Measurements from ENCODE around the gene NBEAL2.
A peak's percentile ranks its signal among the peaks of the same experiment; 100 is the strongest.

NBEAL2 gene

GRCh38 chr3:46992231-46992630, 12.8 kb downstream of the NBEAL2 start:
- H3K9me3 ChIP-seq (ENCODE audit: control insufficient read depth, low read length): no peaks in the 10 kb centered on the region
- H3K36me3 ChIP-seq (ENCODE audit: control insufficient read depth, insufficient read depth, low read length, severe bottlenecking): no peaks in the 10 kb centered on the region
- no peak overlapping the region for H3K9ac ChIP-seq (ENCODE audit: low read length)
- DNase-seq (ENCODE audit: low read depth): no peak
- no peaks in the 10 kb centered on the region for H3K27me3 ChIP-seq (replicated peaks; ENCODE audit: control insufficient read depth, insufficient read depth, low read length)
- no peaks in the 10 kb centered on the region for H3K4me1 ChIP-seq (ENCODE audit: control insufficient read depth, insufficient read depth, low read length)
- no peak overlapping the region for H3K4me3 ChIP-seq (ENCODE audit: low read length)

GRCh38 chr3:46993292-46993691, 13.8 kb downstream of the NBEAL2 start:
- Histone ChIP-seq H3K4me1 (ENCODE audit: control insufficient read depth, insufficient read depth, low read length) (no peaks in the 10 kb centered on the region), H3K9me3 (ENCODE audit: control insufficient read depth, low read length) (no peaks in the 10 kb centered on the region), H3K4me3 (ENCODE audit: low read length) (no peak overlapping the region), H3K27me3 (replicated peaks; ENCODE audit: control insufficient read depth, insufficient read depth, low read length) (no peaks in the 10 kb centered on the region), H3K36me3 (ENCODE audit: control insufficient read depth, insufficient read depth, low read length, severe bottlenecking) (no peaks in the 10 kb centered on the region), H3K9ac (ENCODE audit: low read length) (no peak overlapping the region)
- no peak for DNase-seq (ENCODE audit: low read depth)

GRCh38 chr3:46993986-46994385, 14.5 kb downstream of the NBEAL2 start:
- H3K9me3 ChIP-seq (ENCODE audit: control insufficient read depth, low read length): no peaks in the 10 kb centered on the region
- no peaks in the 10 kb centered on the region for H3K4me1 ChIP-seq (ENCODE audit: control insufficient read depth, insufficient read depth, low read length)
- no peak overlapping the region for H3K9ac ChIP-seq (ENCODE audit: low read length)
- no peaks in the 10 kb centered on the region for H3K27me3 ChIP-seq (replicated peaks; ENCODE audit: control insufficient read depth, insufficient read depth, low read length)
- no peak overlapping the region for H3K4me3 ChIP-seq (ENCODE audit: low read length)
- no peaks in the 10 kb centered on the region for H3K36me3 ChIP-seq (ENCODE audit: control insufficient read depth, insufficient read depth, low read length, severe bottlenecking)
- no peak for DNase-seq (ENCODE audit: low read depth)

- DNase-seq (ENCODE audit: low read depth): no peak
- Histone ChIP-seq H3K4me1 (ENCODE audit: control insufficient read depth, insufficient read depth, low read length) (no peaks in the 10 kb centered on the region), H3K9me3 (ENCODE audit: control insufficient read depth, low read length) (no peaks in the 10 kb centered on the region), H3K9ac (ENCODE audit: low read length) (no peak overlapping the region), H3K4me3 (ENCODE audit: low read length) (no peak overlapping the region), H3K27me3 (replicated peaks; ENCODE audit: control insufficient read depth, insufficient read depth, low read length) (no peaks in the 10 kb centered on the region), H3K36me3 (ENCODE audit: control insufficient read depth, insufficient read depth, low read length, severe bottlenecking) (no peaks in the 10 kb centered on the region)
Measured at GRCh38 chr3:46994801-46995731, 15.6 kb downstream of the NBEAL2 start.

GRCh38 chr3:46995901-46996562, 16.6 kb downstream of the NBEAL2 start:
- Histone ChIP-seq H3K9me3 (ENCODE audit: control insufficient read depth, low read length) (no peaks in the 10 kb centered on the region), H3K36me3 (ENCODE audit: control insufficient read depth, insufficient read depth, low read length, severe bottlenecking) (no peaks in the 10 kb centered on the region), H3K4me1 (ENCODE audit: control insufficient read depth, insufficient read depth, low read length) (no peaks in the 10 kb centered on the region), H3K27me3 (replicated peaks; ENCODE audit: control insufficient read depth, insufficient read depth, low read length) (no peaks in the 10 kb centered on the region), H3K4me3 (ENCODE audit: low read length) (no peak overlapping the region), H3K9ac (ENCODE audit: low read length) (no peak overlapping the region)
- no peak for DNase-seq (ENCODE audit: low read depth)

- Histone ChIP-seq H3K4me3 (ENCODE audit: low read length) (no peak overlapping the region), H3K27me3 (replicated peaks; ENCODE audit: control insufficient read depth, insufficient read depth, low read length) (no peaks in the 10 kb centered on the region), H3K4me1 (ENCODE audit: control insufficient read depth, insufficient read depth, low read length) (no peaks in the 10 kb centered on the region), H3K9ac (ENCODE audit: low read length) (no peak overlapping the region), H3K36me3 (ENCODE audit: control insufficient read depth, insufficient read depth, low read length, severe bottlenecking) (no peaks in the 10 kb centered on the region), H3K9me3 (ENCODE audit: control insufficient read depth, low read length) (no peaks in the 10 kb centered on the region)
- no peak for DNase-seq (ENCODE audit: low read depth)
Measured at GRCh38 chr3:46996689-46997452, 17.4 kb downstream of the NBEAL2 start.

GRCh38 chr3:46997453-46998091, 18.1 kb downstream of the NBEAL2 start:
- H3K9me3 ChIP-seq (ENCODE audit: control insufficient read depth, low read length): no peaks in the 10 kb centered on the region
- no peaks in the 10 kb centered on the region for H3K27me3 ChIP-seq (replicated peaks; ENCODE audit: control insufficient read depth, insufficient read depth, low read length)
- no peaks in the 10 kb centered on the region for H3K4me1 ChIP-seq (ENCODE audit: control insufficient read depth, insufficient read depth, low read length)
- H3K9ac ChIP-seq (ENCODE audit: low read length): no peak overlapping the region
- no peak overlapping the region for H3K4me3 ChIP-seq (ENCODE audit: low read length)
- H3K36me3 ChIP-seq (ENCODE audit: control insufficient read depth, insufficient read depth, low read length, severe bottlenecking): no peaks in the 10 kb centered on the region
- DNase-seq (ENCODE audit: low read depth): no peak

- Histone ChIP-seq H3K36me3 (ENCODE audit: control insufficient read depth, insufficient read depth, low read length, severe bottlenecking) (no peaks in the 10 kb centered on the region), H3K9me3 (ENCODE audit: control insufficient read depth, low read length) (no peaks in the 10 kb centered on the region), H3K4me3 (ENCODE audit: low read length) (no peak overlapping the region), H3K9ac (ENCODE audit: low read length) (no peak overlapping the region), H3K4me1 (ENCODE audit: control insufficient read depth, insufficient read depth, low read length) (no peaks in the 10 kb centered on the region), H3K27me3 (replicated peaks; ENCODE audit: control insufficient read depth, insufficient read depth, low read length) (no peaks in the 10 kb centered on the region)
- DNase-seq (ENCODE audit: low read depth): peak; percentile 42
Measured at GRCh38 chr3:46998121-46998851, 18.8 kb downstream of the NBEAL2 start.

- H3K9ac ChIP-seq (ENCODE audit: low read length): no peak overlapping the region
- no peaks in the 10 kb centered on the region for H3K9me3 ChIP-seq (ENCODE audit: control insufficient read depth, low read length)
- DNase-seq (ENCODE audit: low read depth): no peak
- H3K4me1 ChIP-seq (ENCODE audit: control insufficient read depth, insufficient read depth, low read length): no peaks in the 10 kb centered on the region
- H3K4me3 ChIP-seq (ENCODE audit: low read length): no peak overlapping the region
- no peaks in the 10 kb centered on the region for H3K27me3 ChIP-seq (replicated peaks; ENCODE audit: control insufficient read depth, insufficient read depth, low read length)
- H3K36me3 ChIP-seq (ENCODE audit: control insufficient read depth, insufficient read depth, low read length, severe bottlenecking): no peaks in the 10 kb centered on the region
Measured at GRCh38 chr3:46998852-46999515, 19.5 kb downstream of the NBEAL2 start.

GRCh38 chr3:46999516-47000197, 20.2 kb downstream of the NBEAL2 start:
- Histone ChIP-seq H3K4me3 (ENCODE audit: low read length) (no peak overlapping the region), H3K9ac (ENCODE audit: low read length) (no peak overlapping the region), H3K4me1 (ENCODE audit: control insufficient read depth, insufficient read depth, low read length) (no peaks in the 10 kb centered on the region), H3K36me3 (ENCODE audit: control insufficient read depth, insufficient read depth, low read length, severe bottlenecking) (no peaks in the 10 kb centered on the region), H3K9me3 (ENCODE audit: control insufficient read depth, low read length) (no peaks in the 10 kb centered on the region), H3K27me3 (replicated peaks; ENCODE audit: control insufficient read depth, insufficient read depth, low read length) (no peaks in the 10 kb centered on the region)
- no peak for DNase-seq (ENCODE audit: low read depth)

All from adipocyte (in vitro differentiated cells).